HCT116 (cell line): Measurements from ENCODE around the gene CWC27. TPM values are rescaled to one million over a fixed set of nuclear protein-coding genes. Genes with fewer than 3 reads are reported as not detected.

Experiments used
- ATAC-seq: fragments of 200-7000 bp; cut with Tn5 transposase; 2 replicates; pipeline ENCODE4 v1.9.1; 2020; ENCODE audit warnings: mild to moderate bottlenecking, moderate library complexity
- BruUV-seq: library from RNA; stranded (reverse); fragments of 400-500 nt; replicated peaks from 2 replicates; lab custom pipeline; 2021; lab: Mats Ljungman, UMichigan
- CTCF ChIA-PET: fragments of 300-600 bp; sonication (Branson Sonifier 250); formaldehyde crosslinking; loops from one replicate; lab custom pipeline; 2021; ENCODE audit warnings: antibody characterized with exemption; lab: Charles Lee
- POLR2A ChIA-PET: fragments of 300-600, 350-600 bp; sonication (Branson Sonifier 250); formaldehyde crosslinking; loops from one replicate; lab custom pipeline; 2021; ENCODE audit warnings: antibody characterized with exemption; lab: Charles Lee
- RAD21 ChIA-PET, 2 experiments: fragments of 300-600 bp; sonication (Branson Sonifier 250); formaldehyde crosslinking; loops; one replicate each; lab custom pipeline; 2023; ENCODE audit warnings: low total read pairs in 2 of 2; ENCODE audit not compliant: uncharacterized antibody in 2 of 2, unreplicated experiment in 2 of 2, low non-redundant PET in 1 of 2; lab: Charles Lee
- DNase-seq: peaks from one replicate; pipeline ENCODE4 v3.0.0-alpha.2; 2010; ENCODE audit warnings: low read depth, low spot score
- H2AFZ ChIP-seq: fragments of 200-600 bp; shearing (Covaris generic), sonication (generic); 2 replicates; pipeline ENCODE4 v1.6.1; 2017; ENCODE audit warnings: low read depth, mixed run types, mixed read lengths, antibody characterized with exemption, low read length; ENCODE audit not compliant: poor library complexity, severe bottlenecking
- H3K27ac ChIP-seq: 2 replicates; pipeline ENCODE4 v1.5.1; 2012; ENCODE audit warnings: low read depth, low read length
- H3K27me3 ChIP-seq: fragments of 200-600 bp; sonication (generic); 2 replicates; pipeline ENCODE4 v1.6.1; 2016; ENCODE audit warnings: mixed run types, low read length, mixed read lengths; ENCODE audit not compliant: insufficient read depth
- H3K36me3 ChIP-seq, 2 experiments: fragments of 200-500 bp in 1 of 2; fragments of 200-600 bp in 1 of 2; sonication (Bioruptor generic) in 1 of 2; sonication (generic) in 1 of 2; 2 replicates each; pipeline versions ENCODE4 v1.5.1 to v1.6.1; 2014 to 2016; ENCODE audit warnings: low read length in 2 of 2, inconsistent platforms in 1 of 2, mixed read lengths in 1 of 2, mixed run types in 1 of 2; ENCODE audit not compliant: insufficient read depth in 2 of 2, control insufficient read depth in 1 of 2
- H3K4me1 ChIP-seq, 2 experiments: fragments of 200-600 bp in 1 of 2; sonication (generic) in 1 of 2; 2 replicates each; pipeline versions ENCODE4 v1.5.1 to v1.6.1; 2012 to 2017; ENCODE audit warnings: low read length in 2 of 2, inconsistent platforms in 1 of 2, mild to moderate bottlenecking in 1 of 2, mixed read lengths in 1 of 2, mixed run types in 1 of 2, moderate library complexity in 1 of 2; ENCODE audit not compliant: insufficient read depth in 2 of 2, control insufficient read depth in 1 of 2
- H3K4me2 ChIP-seq: fragments of 200-600 bp; sonication (generic); 2 replicates; pipeline ENCODE4 v1.6.1; 2017; ENCODE audit warnings: mixed run types, low read length, mixed read lengths
- H3K4me3 ChIP-seq, 2 experiments: fragments of 200-600 bp in 1 of 2; sonication (generic) in 1 of 2; replicated peaks in 1 of 2; 2 replicates each; pipeline ENCODE4 v1.5.1; 2011 to 2016; ENCODE audit warnings: low read length in 2 of 2, control low read depth in 1 of 2, low read depth in 1 of 2, mild to moderate bottlenecking in 1 of 2, mixed read lengths in 1 of 2, mixed run types in 1 of 2
- H3K79me2 ChIP-seq: fragments of 200-600 bp; sonication (generic); 2 replicates; pipeline ENCODE4 v1.6.1; 2017; ENCODE audit warnings: mild to moderate bottlenecking, mixed run types, low read length, moderate library complexity, mixed read lengths; ENCODE audit not compliant: insufficient read depth
- H3K9ac ChIP-seq: fragments of 200-600 bp; sonication (generic); 2 replicates; pipeline ENCODE4 v1.6.1; 2016; ENCODE audit warnings: low read length, mixed read lengths
- H3K9me2 ChIP-seq: fragments of 200-600 bp; sonication (generic), shearing (Covaris generic); 2 replicates; pipeline ENCODE4 v1.6.1; 2017; ENCODE audit warnings: mixed run types, mild to moderate bottlenecking, moderate library complexity; ENCODE audit not compliant: insufficient read depth
- H3K9me3 ChIP-seq, 2 experiments: fragments of 200-500 bp in 1 of 2; fragments of 200-600 bp in 1 of 2; sonication (Bioruptor generic) in 1 of 2; sonication (generic) in 1 of 2; 2 replicates each; pipeline ENCODE4 v1.6.1; 2014 to 2017; ENCODE audit warnings: low read length in 2 of 2, mixed read lengths in 2 of 2, inconsistent platforms in 1 of 2, low read depth in 1 of 2, mild to moderate bottlenecking in 1 of 2, mixed run types in 1 of 2, moderate library complexity in 1 of 2; ENCODE audit not compliant: control insufficient read depth in 1 of 2, insufficient read depth in 1 of 2
- H4K20me1 ChIP-seq: fragments of 200-600 bp; sonication (generic), shearing (Covaris generic); 2 replicates; pipeline ENCODE4 v1.6.1; 2017; ENCODE audit warnings: mixed run types, mild to moderate bottlenecking, moderate library complexity; ENCODE audit not compliant: insufficient read depth
- ATF3 ChIP-seq: IDR thresholded peaks from 2 replicates; pipeline ENCODE4 v1.6.1; 2012
- CEBPB ChIP-seq: IDR thresholded peaks from 2 replicates; pipeline ENCODE4 v1.6.1; 2012; ENCODE audit warnings: low read depth
- CTCF ChIP-seq, 3 experiments: fragments of 200-600 bp in 1 of 3; sonication (generic) in 1 of 3; IDR thresholded peaks in 2 of 3; conservative IDR thresholded peaks in 1 of 3; 2 replicates each; pipeline ENCODE4 v1.5.1; 2012 to 2017; ENCODE audit warnings: low read depth in 2 of 3, low read length in 2 of 3, antibody characterized with exemption in 1 of 3, borderline replicate concordance in 1 of 3, control low read depth in 1 of 3, mild to moderate bottlenecking in 1 of 3, mixed read lengths in 1 of 3, mixed run types in 1 of 3, moderate library complexity in 1 of 3; ENCODE audit not compliant: insufficient read depth in 1 of 3
- EZH2phosphoT487 ChIP-seq: fragments of 200-600 bp; IDR thresholded peaks from 2 replicates; pipeline ENCODE4 v1.6.1; 2018; ENCODE audit warnings: antibody characterized with exemption, borderline replicate concordance
- JUND ChIP-seq: IDR thresholded peaks from 2 replicates; pipeline ENCODE4 v1.6.1; 2012
- MAX ChIP-seq: IDR thresholded peaks from 2 replicates; pipeline ENCODE4 v1.6.1; 2012
- REST ChIP-seq: IDR thresholded peaks from 2 replicates; pipeline ENCODE4 v1.6.1; 2012; ENCODE audit warnings: low read depth
- intact Hi-C: fragments of 100-400 bp; cut with micrococcal nuclease; formaldehyde crosslinking; loops from 2 replicates; pipeline ENCODE4 v1.10.0; 2022
- total RNA-seq: library from RNA; stranded (reverse); gene quantifications from one replicate; pipeline ENCODE4 v1.2.1, GENCODE V29; 2021; ENCODE audit not compliant: unreplicated experiment

CWC27 gene
- total RNA-seq, 1 experiment from 2014 or later: 29.1 TPM

GRCh38 chr5:64722588-64722987 lies 46.1 kb upstream of the CWC27 start:
- ChIA-PET POLR2A (no interaction called here), CTCF (no interaction called here), RAD21 (no interaction called here)
- no TSS peak for BruUV-seq
- DNase-seq: no peak
- Histone ChIP-seq H3K4me3 (no peak overlapping the region), H2AFZ (no peak overlapping the region), H3K9me2 (no peaks in the 10 kb centered on the region), H3K79me2 (no peaks in the 10 kb centered on the region), H3K36me3 (peaks cover 3 to 5% of the 10 kb centered on the region in 2 experiments; a peak in 2 of 4 replicates), H3K27ac (no peak overlapping the region), H4K20me1 (no peaks in the 10 kb centered on the region), H3K4me2 (no peak overlapping the region), H3K4me1 (no peaks in the 10 kb centered on the region), H3K27me3 (no peaks in the 10 kb centered on the region), H3K9ac (no peak overlapping the region), H3K9me3 (no peaks in the 10 kb centered on the region)
- TF ChIP-seq JUND (no peak), CTCF (IDR thresholded peaks at IDR 0.05 in 2 of 3, conservative IDR thresholded peaks at IDR 0.05 in 1 of 3; ENCODE audit: borderline replicate concordance in 1 of 3, insufficient read depth in 1 of 3, low read depth in 2 of 3, low read length in 2 of 3) (no peak), ATF3 (no peak), REST (no peak), MAX (no peak), CEBPB (no peak), EZH2phosphoT487 (no peak)
- ATAC-seq: no peak
- intact Hi-C loops: no loop called here
